A673 (cell line): ENCODE results near the gene EBF4. TPM values are rescaled to one million over a fixed set of nuclear protein-coding genes. Genes with fewer than 3 reads are reported as not detected.

ENCODE experiments used
- Bru-seq: library from RNA; stranded (reverse); fragments of 400-500 nt; gene quantifications from one replicate; lab custom pipeline; 2021; lab: Mats Ljungman, UMichigan
- BruChase-seq, 2 experiments: library from RNA; stranded (reverse); fragments of 400-500 nt; gene quantifications; one replicate each; lab custom pipeline; 2021; lab: Mats Ljungman, UMichigan
- BruUV-seq: library from RNA; stranded (reverse); fragments of 400-500 nt; replicated peaks from 2 replicates; lab custom pipeline; 2021; lab: Mats Ljungman, UMichigan
- CTCF ChIA-PET: fragments of 300-600 bp; sonication (Branson Sonifier 250); formaldehyde crosslinking; loops from one replicate; lab custom pipeline; 2022; ENCODE audit warnings: antibody characterized with exemption; lab: Charles Lee
- POLR2A ChIA-PET: fragments of 300-600 bp; sonication (Branson Sonifier 250); formaldehyde crosslinking; loops from one replicate; lab custom pipeline; 2022; ENCODE audit warnings: antibody characterized with exemption; ENCODE audit not compliant: low non-redundant PET; lab: Charles Lee
- DNase-seq: peaks from one replicate; pipeline ENCODE4 v3.0.0-alpha.2; 2015; ENCODE audit warnings: low spot score
- H3K27ac ChIP-seq: fragments of 200-600 bp; sonication (generic); 2 replicates; pipeline ENCODE4 v1.5.1; 2016; ENCODE audit warnings: mixed run types, low read depth, mild to moderate bottlenecking, mixed read lengths, antibody characterized with exemption, low read length; ENCODE audit not compliant: poor library complexity, severe bottlenecking
- H3K27me3 ChIP-seq: fragments of 200-600 bp; sonication (generic); replicated peaks from 2 replicates; pipeline ENCODE4 v1.6.1; 2017; ENCODE audit warnings: mixed run types, low read depth, mild to moderate bottlenecking, mixed read lengths, antibody characterized with exemption, low read length; ENCODE audit not compliant: insufficient read depth, poor library complexity
- H3K36me3 ChIP-seq: fragments of 200-600 bp; sonication (generic); 2 replicates; pipeline ENCODE4 v1.6.1; 2016; ENCODE audit warnings: mixed run types, mild to moderate bottlenecking, mixed read lengths, antibody characterized with exemption, low read length; ENCODE audit not compliant: insufficient read depth, poor library complexity, severe bottlenecking
- H3K4me1 ChIP-seq: fragments of 200-600 bp; sonication (generic); 2 replicates; pipeline ENCODE4 v1.6.1; 2017; ENCODE audit warnings: mixed run types, mild to moderate bottlenecking, mixed read lengths, antibody characterized with exemption, low read length; ENCODE audit not compliant: insufficient read depth, poor library complexity, severe bottlenecking
- H3K4me3 ChIP-seq: fragments of 200-600 bp; sonication (generic); 2 replicates; pipeline ENCODE4 v1.5.1; 2016; ENCODE audit warnings: low read depth, mixed run types, mild to moderate bottlenecking, mixed read lengths, low read length; ENCODE audit not compliant: poor library complexity, severe bottlenecking
- H3K9me3 ChIP-seq: fragments of 200-600 bp; sonication (generic); 2 replicates; pipeline ENCODE4 v1.6.1; 2016; ENCODE audit warnings: mixed run types, low read depth, mild to moderate bottlenecking, mixed read lengths, antibody characterized with exemption, low read length; ENCODE audit not compliant: poor library complexity, severe bottlenecking
- EZH2 ChIP-seq: fragments of 200-600 bp; sonication (generic); IDR thresholded peaks from 2 replicates; pipeline ENCODE4 v1.6.1; 2017; ENCODE audit warnings: borderline replicate concordance, low read depth, mild to moderate bottlenecking, mixed read lengths, antibody characterized with exemption, low read length; ENCODE audit not compliant: poor library complexity, severe bottlenecking
- intact Hi-C: fragments of 100-400 bp; cut with micrococcal nuclease; formaldehyde crosslinking; loops from one replicate; pipeline ENCODE4 v1.10.0; 2022; ENCODE audit not compliant: unreplicated experiment
- long read RNA-seq: library from polyadenylated mRNA; stranded (forward); transcript quantifications from one replicate; pipeline ENCODE4 v2.0.0, GENCODE V29; 2022
- total RNA-seq: library from RNA; stranded (reverse); gene quantifications from 2 replicates; pipeline ENCODE4 v1.2.3, GENCODE V29; 2021
- TF ChIP-seq, protein P1 (sequence below): fragments of 300-800, 200-600 bp; sonication (generic); conservative IDR thresholded peaks from 2 replicates; pipeline ENCODE4 v1.5.1; 2017; ENCODE audit warnings: low read depth, mild to moderate bottlenecking, antibody characterized with exemption, low read length, moderate library complexity, mixed read lengths

Gene EBF4, protein sequence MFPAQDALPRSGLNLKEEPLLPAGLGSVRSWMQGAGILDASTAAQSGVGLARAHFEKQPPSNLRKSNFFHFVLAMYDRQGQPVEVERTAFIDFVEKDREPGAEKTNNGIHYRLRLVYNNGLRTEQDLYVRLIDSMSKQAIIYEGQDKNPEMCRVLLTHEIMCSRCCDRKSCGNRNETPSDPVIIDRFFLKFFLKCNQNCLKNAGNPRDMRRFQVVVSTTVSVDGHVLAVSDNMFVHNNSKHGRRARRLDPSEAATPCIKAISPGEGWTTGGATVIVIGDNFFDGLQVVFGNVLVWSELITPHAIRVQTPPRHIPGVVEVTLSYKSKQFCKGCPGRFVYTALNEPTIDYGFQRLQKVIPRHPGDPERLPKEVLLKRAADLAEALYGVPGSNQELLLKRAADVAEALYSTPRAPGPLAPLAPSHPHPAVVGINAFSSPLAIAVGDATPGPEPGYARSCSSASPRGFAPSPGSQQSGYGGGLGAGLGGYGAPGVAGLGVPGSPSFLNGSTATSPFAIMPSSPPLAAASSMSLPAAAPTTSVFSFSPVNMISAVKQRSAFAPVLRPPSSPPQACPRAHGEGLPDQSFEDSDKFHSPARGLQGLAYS
- total RNA-seq (0.52 and 1.2 TPM in 2 replicates), Bru-seq, nascent RNA (percentile 26 among the genes with signal in this experiment), BruChase-seq, experiment 1, labeled RNA remaining after a 2-hour chase (percentile 27 among the genes with signal in this experiment), BruChase-seq, experiment 2, labeled RNA remaining after a 6-hour chase (percentile 28 among the genes with signal in this experiment)
- long read RNA-seq, partial matches to known transcripts, result 0 of 1 reads
- long read RNA-seq, other reads (novel, unspliced or antisense), result 1 of 1 reads

DNA sequence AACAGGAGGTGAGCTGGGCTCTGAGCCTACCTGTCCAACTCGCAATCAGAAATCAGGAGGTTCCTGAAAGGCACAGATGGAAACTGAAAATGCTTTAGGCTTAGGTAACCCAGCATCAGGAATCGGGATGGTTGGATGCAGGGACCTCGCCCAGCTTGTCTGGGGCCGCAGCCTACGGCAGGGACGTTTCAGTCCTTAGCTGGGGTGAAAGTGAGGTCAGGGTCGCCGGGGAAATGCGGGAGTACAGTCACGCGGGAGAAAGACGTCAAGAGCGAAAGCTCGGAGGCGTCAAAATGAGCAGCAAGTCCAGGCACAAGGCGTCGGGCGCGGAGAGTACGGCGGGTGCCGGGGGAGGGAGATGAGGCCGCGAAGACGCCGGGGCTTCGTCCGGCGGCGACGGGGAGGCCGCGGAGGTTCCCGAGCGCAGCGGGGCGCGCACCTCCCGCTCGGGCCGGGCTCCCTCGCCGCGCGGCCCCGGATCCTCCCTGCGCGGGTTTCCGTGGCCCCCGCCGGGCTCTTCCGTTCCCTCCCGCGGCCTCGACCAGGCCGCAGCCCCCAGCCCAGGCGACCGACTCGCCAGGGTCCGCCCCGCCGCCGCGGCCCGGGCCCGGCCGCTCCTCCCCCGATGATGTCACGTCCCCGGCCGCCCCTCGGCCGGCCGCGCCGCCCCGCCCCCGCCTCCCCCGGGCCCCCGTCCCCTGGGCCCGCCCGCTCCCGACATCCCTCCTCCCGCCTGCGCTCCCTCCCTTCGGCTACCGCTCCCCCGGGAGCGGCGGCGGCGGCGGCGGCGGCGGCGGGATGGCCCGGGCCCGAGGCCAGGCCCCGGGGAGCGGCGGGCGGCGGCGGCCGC is at the start of gene EBF4:
Gene EBF4, plus strand, starts transcription at position 745 of the 850 bp plus-strand sequence. CDS start 866 bp downstream, outside the sequence.
- DNase-seq, result no peak
- TF ChIP-seq, protein P1, sequence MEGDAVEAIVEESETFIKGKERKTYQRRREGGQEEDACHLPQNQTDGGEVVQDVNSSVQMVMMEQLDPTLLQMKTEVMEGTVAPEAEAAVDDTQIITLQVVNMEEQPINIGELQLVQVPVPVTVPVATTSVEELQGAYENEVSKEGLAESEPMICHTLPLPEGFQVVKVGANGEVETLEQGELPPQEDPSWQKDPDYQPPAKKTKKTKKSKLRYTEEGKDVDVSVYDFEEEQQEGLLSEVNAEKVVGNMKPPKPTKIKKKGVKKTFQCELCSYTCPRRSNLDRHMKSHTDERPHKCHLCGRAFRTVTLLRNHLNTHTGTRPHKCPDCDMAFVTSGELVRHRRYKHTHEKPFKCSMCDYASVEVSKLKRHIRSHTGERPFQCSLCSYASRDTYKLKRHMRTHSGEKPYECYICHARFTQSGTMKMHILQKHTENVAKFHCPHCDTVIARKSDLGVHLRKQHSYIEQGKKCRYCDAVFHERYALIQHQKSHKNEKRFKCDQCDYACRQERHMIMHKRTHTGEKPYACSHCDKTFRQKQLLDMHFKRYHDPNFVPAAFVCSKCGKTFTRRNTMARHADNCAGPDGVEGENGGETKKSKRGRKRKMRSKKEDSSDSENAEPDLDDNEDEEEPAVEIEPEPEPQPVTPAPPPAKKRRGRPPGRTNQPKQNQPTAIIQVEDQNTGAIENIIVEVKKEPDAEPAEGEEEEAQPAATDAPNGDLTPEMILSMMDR, result no peak
- no peak for TF ChIP-seq EZH2
- ChIA-PET POLR2A (no interaction called here), CTCF (interaction anchor here (0.6 kb wide), 3 partner anchors 116 to 346 kb away, joined by 5 to 12 read pairs (median 9); no protein-coding TSS in a partner anchor)
- peak within 1 kb of the TSS; percentile 32 for H3K4me3 ChIP-seq
- BruUV-seq, result no TSS peak
- H3K27ac ChIP-seq, result no peak within 1 kb of the TSS
- intact Hi-C loops, result no loop called here
- peaks cover 43% of the 10 kb centered on the region for H3K27me3 ChIP-seq
- no peaks in the 10 kb centered on the region for H3K9me3 ChIP-seq
- H3K36me3 ChIP-seq, result no peaks in the 10 kb centered on the region
- H3K4me1 ChIP-seq, result no peaks in the 10 kb centered on the region

DNA sequence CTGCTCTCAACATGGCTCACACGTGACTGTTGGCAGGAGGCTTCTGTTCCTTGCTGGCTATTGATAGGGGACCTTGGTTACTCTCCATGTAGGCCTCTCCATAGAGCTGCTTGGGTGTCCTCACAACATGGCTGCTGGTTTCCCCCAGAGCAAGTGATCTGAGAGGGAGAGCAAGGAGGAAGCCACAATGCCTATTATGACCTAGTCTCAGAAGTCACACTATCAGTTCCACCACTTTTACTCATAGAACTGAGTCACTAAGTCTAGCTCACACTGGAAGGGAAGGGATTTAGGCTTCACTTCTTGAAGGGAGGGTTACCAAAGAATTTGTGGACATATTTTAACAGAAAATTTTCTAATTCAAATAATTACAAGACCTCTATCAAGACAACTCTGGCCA is 48.9 kb upstream of the EBF4 start:
- no peak for DNase-seq
- CTCF ChIA-PET, result no interaction called here
- Histone ChIP-seq H3K36me3 (no peaks in the 10 kb centered on the region), H3K4me1 (no peaks in the 10 kb centered on the region), H3K27me3 (no peaks in the 10 kb centered on the region), H3K27ac (no peak overlapping the region), H3K4me3 (no peak overlapping the region), H3K9me3 (no peaks in the 10 kb centered on the region)
- BruUV-seq, result no TSS peak
- TF ChIP-seq EZH2, result no peak
- TF ChIP-seq, protein P1, result no peak
- intact Hi-C loops, result no loop called here
- POLR2A ChIA-PET, result no interaction called here
